Activated CD4-positive, alpha-beta T cell treated with anti-CD3 and anti-CD28 coated beads, Interleukin-2, amount 10 ng/mL, durations not matched to agents 7 days and 5 days (primary cell): ENCODE data around the gene GJD3. TPM values are rescaled to one million over a fixed set of nuclear protein-coding genes. Genes with fewer than 3 reads are reported as not detected.

Experiments
- CTCF ChIA-PET: fragments of 350-600 bp; sonication (Branson Sonifier 250); formaldehyde crosslinking; loops from one replicate; lab custom pipeline; 2021; ENCODE audit warnings: antibody characterized with exemption; lab: Charles Lee
- POLR2A ChIA-PET: fragments of 350-600 bp; sonication (Branson Sonifier 250); formaldehyde crosslinking; loops from one replicate; lab custom pipeline; 2021; ENCODE audit warnings: antibody characterized with exemption; lab: Charles Lee
- DNase-seq: peaks from one replicate; pipeline ENCODE4 v3.0.0-alpha.2; 2020
- H3K27ac Mint-ChIP-seq: one replicate; pipeline ENCODE4 v1.8.0; 2021; ENCODE audit warnings: mild to moderate bottlenecking, moderate library complexity, mixed read lengths
- H3K27me3 Mint-ChIP-seq: one replicate; pipeline ENCODE4 v1.8.0; 2021; ENCODE audit warnings: mixed read lengths
- H3K36me3 Mint-ChIP-seq: one replicate; pipeline ENCODE4 v1.8.0; 2021; ENCODE audit warnings: low read depth, mixed read lengths
- H3K4me1 Mint-ChIP-seq: one replicate; pipeline ENCODE4 v1.8.0; 2021; ENCODE audit warnings: mixed read lengths
- H3K4me3 Mint-ChIP-seq: one replicate; pipeline ENCODE4 v1.8.0; 2021; ENCODE audit warnings: mild to moderate bottlenecking, moderate library complexity, mixed read lengths
- H3K9me3 Mint-ChIP-seq: one replicate; pipeline ENCODE4 v1.8.0; 2021; ENCODE audit warnings: mixed read lengths
- total RNA-seq, 2 experiments: library from RNA; stranded (reverse); gene quantifications; one replicate each; pipeline ENCODE4 v1.2.3, GENCODE V29; 2021

The GJD3 gene
- total RNA-seq, 2 experiments from 2014 or later: 0.22 TPM; not detected in 1

- peaks cover 10% of the 10 kb centered on the region for H3K27me3 Mint-ChIP-seq
- peaks cover 18% of the 10 kb centered on the region for H3K36me3 Mint-ChIP-seq
- DNase-seq: no peak
- POLR2A ChIA-PET: no interaction called here
- CTCF ChIA-PET: interaction anchor here (0.7 to 8.7 kb wide), 11 partner anchors 9 to 220 kb away, joined by 3 to 82 read pairs (median 5); partner anchors contain the start of gene RARA
- no peak overlapping the region for H3K27ac Mint-ChIP-seq
- H3K4me1 Mint-ChIP-seq: peaks cover 41% of the 10 kb centered on the region
- H3K4me3 Mint-ChIP-seq: no peak overlapping the region
- H3K9me3 Mint-ChIP-seq: no peaks in the 10 kb centered on the region
Observed at GRCh38 chr17:40356990-40357881, 7.3 kb downstream of the GJD3 start.

DNA sequence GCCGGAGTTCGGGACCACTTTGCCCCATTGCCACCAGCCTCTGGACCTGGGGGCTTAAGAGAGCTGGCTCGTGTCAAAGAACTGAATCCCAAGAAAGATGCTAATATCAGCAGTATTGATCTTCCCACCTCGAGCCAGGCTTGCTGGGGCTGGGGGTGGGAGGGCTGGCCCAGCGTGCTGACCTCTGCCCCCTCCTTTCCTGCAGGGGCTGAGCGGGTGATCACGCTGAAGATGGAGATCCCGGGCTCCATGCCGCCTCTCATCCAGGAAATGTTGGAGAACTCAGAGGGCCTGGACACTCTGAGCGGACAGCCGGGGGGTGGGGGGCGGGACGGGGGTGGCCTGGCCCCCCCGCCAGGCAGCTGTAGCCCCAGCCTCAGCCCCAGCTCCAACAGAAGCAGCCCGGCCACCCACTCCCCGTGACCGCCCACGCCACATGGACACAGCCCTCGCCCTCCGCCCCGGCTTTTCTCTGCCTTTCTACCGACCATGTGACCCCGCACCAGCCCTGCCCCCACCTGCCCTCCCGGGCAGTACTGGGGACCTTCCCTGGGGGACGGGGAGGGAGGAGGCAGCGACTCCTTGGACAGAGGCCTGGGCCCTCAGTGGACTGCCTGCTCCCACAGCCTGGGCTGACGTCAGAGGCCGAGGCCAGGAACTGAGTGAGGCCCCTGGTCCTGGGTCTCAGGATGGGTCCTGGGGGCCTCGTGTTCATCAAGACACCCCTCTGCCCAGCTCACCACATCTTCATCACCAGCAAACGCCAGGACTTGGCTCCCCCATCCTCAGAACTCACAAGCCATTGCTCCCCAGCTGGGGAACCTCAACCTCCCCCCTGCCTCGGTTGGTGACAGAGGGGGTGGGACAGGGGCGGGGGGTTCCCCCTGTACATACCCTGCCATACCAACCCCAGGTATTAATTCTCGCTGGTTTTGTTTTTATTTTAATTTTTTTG, 8.5 kb downstream of the GJD3 start:
- no peaks in the 10 kb centered on the region for H3K9me3 Mint-ChIP-seq
- DNase-seq: no peak
- peaks cover 21% of the 10 kb centered on the region for H3K36me3 Mint-ChIP-seq
- CTCF ChIA-PET: interaction anchor here (1.4 to 8.7 kb wide), 14 partner anchors 12 to 204 kb away, joined by 3 to 82 read pairs (median 10); partner anchors contain the start of genes CDC6 and RARA
- no peak overlapping the region for H3K4me3 Mint-ChIP-seq
- peaks cover 10% of the 10 kb centered on the region for H3K27me3 Mint-ChIP-seq
- POLR2A ChIA-PET: no interaction called here
- peaks cover 37% of the 10 kb centered on the region for H3K4me1 Mint-ChIP-seq
- no peak overlapping the region for H3K27ac Mint-ChIP-seq

DNA sequence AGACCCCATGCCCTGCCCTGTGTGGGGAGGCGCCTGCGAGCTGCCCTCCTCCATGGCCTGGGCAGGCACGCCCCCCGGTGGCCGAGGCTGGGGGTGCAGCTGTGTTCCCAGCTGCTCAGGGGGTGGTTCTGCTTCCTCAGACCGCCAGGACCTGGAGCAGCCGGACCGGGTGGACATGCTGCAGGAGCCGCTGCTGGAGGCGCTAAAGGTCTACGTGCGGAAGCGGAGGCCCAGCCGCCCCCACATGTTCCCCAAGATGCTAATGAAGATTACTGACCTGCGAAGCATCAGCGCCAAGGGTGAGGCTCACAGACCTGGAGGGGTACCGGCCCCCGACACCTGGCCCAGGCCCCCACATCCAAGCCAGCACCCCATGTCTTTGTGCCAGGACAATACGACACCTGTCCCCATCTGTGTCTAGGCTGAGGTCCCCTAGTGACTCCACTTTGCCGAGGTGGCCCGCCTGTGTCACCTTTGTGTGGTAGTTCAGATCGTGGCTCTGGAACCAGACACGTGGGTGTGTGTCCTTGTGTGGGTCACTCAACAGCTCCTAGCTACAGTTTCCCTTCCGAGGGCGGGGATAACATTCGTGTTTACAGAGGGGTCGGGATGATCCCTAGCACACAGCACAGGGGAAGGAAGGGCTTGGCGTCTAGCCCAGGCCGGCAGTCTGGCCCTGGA, 9.3 kb downstream of the GJD3 start:
- Mint-ChIP-seq H3K9me3 (no peaks in the 10 kb centered on the region), H3K4me1 (peaks cover 31% of the 10 kb centered on the region), H3K27ac (no peak overlapping the region), H3K36me3 (peaks cover 22% of the 10 kb centered on the region), H3K4me3 (no peak overlapping the region), H3K27me3 (peaks cover 4% of the 10 kb centered on the region)
- ChIA-PET CTCF (interaction anchor here (0.8 to 8.7 kb wide), 30 partner anchors 11 to 509 kb away, joined by 3 to 82 read pairs (median 4); partner anchors contain the start of genes CDC6, GJD3 and RARA), POLR2A (interaction anchor here (1.1 kb wide), 1 partner anchor 52 kb away, joined by 5 read pairs; no protein-coding TSS in a partner anchor)
- peak; percentile 72 for DNase-seq

- Mint-ChIP-seq H3K4me1 (peaks cover 33% of the 10 kb centered on the region), H3K27ac (peak overlapping the region; percentile 54), H3K4me3 (no peak overlapping the region), H3K27me3 (no peaks in the 10 kb centered on the region), H3K36me3 (peaks cover 30% of the 10 kb centered on the region), H3K9me3 (no peaks in the 10 kb centered on the region)
- ChIA-PET CTCF (interaction anchor here (0.8 to 8.7 kb wide), 32 partner anchors 8 to 510 kb away, joined by 3 to 82 read pairs (median 4); partner anchors contain the start of genes CDC6, GJD3 and RARA), POLR2A (interaction anchor here (1.1 kb wide), 1 partner anchor 52 kb away, joined by 5 read pairs; no protein-coding TSS in a partner anchor)
- DNase-seq: no peak
Observed at GRCh38 chr17:40354221-40355122, 10.1 kb downstream of the GJD3 start.

- Mint-ChIP-seq H3K4me3 (no peak overlapping the region), H3K4me1 (peaks cover 39% of the 10 kb centered on the region), H3K36me3 (peaks cover 34% of the 10 kb centered on the region), H3K27me3 (no peaks in the 10 kb centered on the region), H3K9me3 (no peaks in the 10 kb centered on the region), H3K27ac (peak overlapping the region; percentile 64)
- ChIA-PET CTCF (interaction anchor here (0.5 to 8.7 kb wide), 10 partner anchors 13 to 487 kb away, joined by 3 to 82 read pairs (median 14); partner anchors contain the start of genes GJD3 and RARA), POLR2A (no interaction called here)
- no peak for DNase-seq
Observed at GRCh38 chr17:40352779-40353394, 11.7 kb downstream of the GJD3 start.

- no peak for DNase-seq
- Mint-ChIP-seq H3K9me3 (no peaks in the 10 kb centered on the region), H3K27me3 (no peaks in the 10 kb centered on the region), H3K36me3 (peaks cover 34% of the 10 kb centered on the region), H3K4me1 (peaks cover 45% of the 10 kb centered on the region), H3K4me3 (no peak overlapping the region), H3K27ac (peak overlapping the region; percentile 64)
- CTCF ChIA-PET: interaction anchor here (0.5 to 8.7 kb wide), 11 partner anchors 12 to 181 kb away, joined by 3 to 82 read pairs (median 3); partner anchors contain the start of genes GJD3 and RARA
- POLR2A ChIA-PET: no interaction called here
Observed at GRCh38 chr17:40352237-40352778, 12.2 kb downstream of the GJD3 start.

GRCh38 chr17:40351359-40352236, 12.9 kb downstream of the GJD3 start:
- ChIA-PET POLR2A (no interaction called here), CTCF (interaction anchor here (0.6 to 8.7 kb wide), 8 partner anchors 15 to 182 kb away, joined by 3 to 82 read pairs (median 3); partner anchors contain the start of gene RARA)
- Mint-ChIP-seq H3K4me1 (peaks cover 52% of the 10 kb centered on the region), H3K36me3 (peaks cover 34% of the 10 kb centered on the region), H3K27me3 (no peaks in the 10 kb centered on the region), H3K4me3 (no peak overlapping the region), H3K27ac (peak overlapping the region; percentile 5), H3K9me3 (no peaks in the 10 kb centered on the region)
- DNase-seq: no peak

DNA sequence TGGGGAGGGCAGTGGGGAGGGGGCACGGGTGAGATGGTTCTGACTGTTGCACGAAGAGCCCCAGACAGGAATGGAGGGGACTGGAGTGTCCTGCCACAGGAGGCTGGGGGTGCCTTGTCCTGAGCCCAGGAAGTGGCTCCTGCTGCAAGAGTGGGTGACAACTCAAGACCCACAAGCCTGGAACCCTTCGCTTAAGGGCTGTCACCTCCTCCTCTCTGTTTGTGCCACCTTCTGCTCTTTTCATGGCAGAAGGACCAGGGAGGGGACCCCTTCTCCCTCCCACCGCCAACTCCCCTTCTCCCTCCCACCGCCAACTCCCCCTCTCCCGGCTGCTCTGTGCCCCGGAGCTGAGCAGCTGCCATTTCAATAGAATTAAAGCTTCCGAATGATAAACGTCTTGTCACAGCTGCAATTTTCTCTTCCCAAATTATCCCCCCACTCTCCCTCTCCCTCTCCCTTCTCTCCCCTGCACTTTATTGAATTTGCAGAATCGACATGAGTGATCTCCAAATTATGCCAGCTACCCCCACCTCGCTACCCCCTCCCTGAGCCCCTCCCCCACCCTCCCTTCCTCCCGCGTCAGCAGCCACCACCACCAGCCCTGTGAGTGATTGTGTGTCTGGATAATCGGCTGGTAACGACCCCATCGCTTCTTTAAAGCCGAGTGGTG, 13.7 kb downstream of the GJD3 start:
- no peak for DNase-seq
- Mint-ChIP-seq H3K27me3 (no peaks in the 10 kb centered on the region), H3K27ac (no peak overlapping the region), H3K9me3 (no peaks in the 10 kb centered on the region), H3K36me3 (peaks cover 34% of the 10 kb centered on the region), H3K4me1 (peaks cover 59% of the 10 kb centered on the region), H3K4me3 (no peak overlapping the region)
- POLR2A ChIA-PET: no interaction called here
- CTCF ChIA-PET: interaction anchor here (1.0 to 8.7 kb wide), 6 partner anchors 15 to 182 kb away, joined by 3 to 82 read pairs (median 3); partner anchors contain the start of gene RARA

DNA sequence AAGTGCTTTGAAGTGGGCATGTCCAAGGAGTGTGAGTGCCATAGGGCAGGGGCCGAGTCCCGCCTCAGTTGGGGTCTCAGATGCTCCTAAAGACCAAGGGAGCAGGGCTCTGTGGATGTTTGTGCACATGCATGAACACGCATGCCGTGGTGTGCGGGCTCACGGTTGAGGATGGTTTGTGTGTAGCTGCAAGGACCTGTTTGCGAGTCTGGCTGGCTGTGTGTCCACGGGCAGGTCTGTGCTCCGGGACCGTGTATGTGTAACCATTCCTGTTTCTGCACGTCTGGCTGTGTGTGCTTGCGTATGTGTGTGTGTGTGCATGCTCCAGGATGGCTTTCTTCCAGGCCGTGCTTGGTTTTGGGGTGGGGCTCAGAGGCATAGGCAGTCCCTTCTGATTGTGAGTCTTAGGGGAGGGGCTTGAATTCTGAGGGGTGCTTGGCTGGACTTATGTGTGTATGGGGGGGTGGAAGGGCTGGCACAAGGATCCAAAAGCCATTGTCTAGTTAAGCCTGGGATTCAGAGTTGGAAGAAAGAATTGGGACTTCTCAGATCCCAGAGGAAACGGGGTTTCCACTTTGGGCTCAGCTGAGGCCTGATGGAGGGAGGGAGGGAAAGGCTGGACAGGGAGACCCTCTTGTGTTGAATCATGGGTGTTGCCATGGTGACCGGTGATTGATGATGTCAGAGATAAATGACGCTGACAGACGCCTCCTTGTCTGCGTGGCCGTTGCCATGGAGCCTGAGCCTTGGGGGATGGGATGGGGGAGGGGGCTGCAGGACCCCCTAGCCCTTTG, 14.4 kb downstream of the GJD3 start:
- CTCF ChIA-PET: interaction anchor here (1.0 kb wide), 1 partner anchor 21 kb away, joined by 3 read pairs; no protein-coding TSS in a partner anchor
- H3K4me1 Mint-ChIP-seq: peaks cover 66% of the 10 kb centered on the region
- H3K36me3 Mint-ChIP-seq: peaks cover 29% of the 10 kb centered on the region
- H3K27ac Mint-ChIP-seq: peak overlapping the region; percentile 10
- no peaks in the 10 kb centered on the region for H3K27me3 Mint-ChIP-seq
- no peaks in the 10 kb centered on the region for H3K9me3 Mint-ChIP-seq
- DNase-seq: no peak
- no peak overlapping the region for H3K4me3 Mint-ChIP-seq
- POLR2A ChIA-PET: no interaction called here
